ENCODE results near the gene OR2T33. TPM values are rescaled to one million over a fixed set of nuclear protein-coding genes. Genes with fewer than 3 reads are reported as not detected.
"Not testable (repeated sequence)": the region's sequence is repeated elsewhere in the genome, so short reads cannot be mapped to it uniquely, and the experiment has no call there.

Gene OR2T33
- polyA plus RNA-seq, 1 experiment: not detected

DNA sequence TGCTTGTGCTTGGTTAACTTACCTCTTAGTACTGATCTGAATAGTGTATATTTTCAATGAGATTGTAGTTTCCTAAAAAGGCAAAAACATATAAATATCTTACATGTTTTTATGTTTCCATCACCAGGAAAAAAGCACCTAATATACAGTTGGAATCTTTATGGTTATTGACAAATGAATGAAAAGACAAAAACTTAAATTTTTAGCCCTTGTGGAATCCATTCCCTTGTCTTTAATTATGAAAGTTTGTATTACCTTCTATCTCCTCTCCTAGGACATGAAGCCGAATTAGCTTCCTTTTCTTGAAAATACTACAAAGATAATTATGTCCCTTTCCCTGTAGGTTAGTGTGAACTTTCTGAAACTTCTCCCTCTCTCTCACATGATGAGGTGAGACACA, 25.5 kb upstream of the OR2T33 start, which contains the start of gene OR2T12:
TSS of gene OR2T12 (minus strand) at position 101 of the 400 bp plus-strand sequence. CDS start 7,846 bp downstream, outside the sequence.
- Histone ChIP-seq H3K27me3 (ENCODE audit: control insufficient read depth, insufficient read depth, low read length) (no peaks in the 10 kb centered on the region), H3K9me3 (ENCODE audit: control insufficient read depth, insufficient read depth, low read length) (peaks cover 9% of the 10 kb centered on the region), H3K4me3 (ENCODE audit: low read depth, low read length) (no peak within 1 kb of the TSS), H3K27ac (ENCODE audit: low read depth, low read length) (no peak within 1 kb of the TSS)
- DNase-seq (ENCODE audit: low read depth, low spot score): no peak
- TF ChIP-seq, protein P1, sequence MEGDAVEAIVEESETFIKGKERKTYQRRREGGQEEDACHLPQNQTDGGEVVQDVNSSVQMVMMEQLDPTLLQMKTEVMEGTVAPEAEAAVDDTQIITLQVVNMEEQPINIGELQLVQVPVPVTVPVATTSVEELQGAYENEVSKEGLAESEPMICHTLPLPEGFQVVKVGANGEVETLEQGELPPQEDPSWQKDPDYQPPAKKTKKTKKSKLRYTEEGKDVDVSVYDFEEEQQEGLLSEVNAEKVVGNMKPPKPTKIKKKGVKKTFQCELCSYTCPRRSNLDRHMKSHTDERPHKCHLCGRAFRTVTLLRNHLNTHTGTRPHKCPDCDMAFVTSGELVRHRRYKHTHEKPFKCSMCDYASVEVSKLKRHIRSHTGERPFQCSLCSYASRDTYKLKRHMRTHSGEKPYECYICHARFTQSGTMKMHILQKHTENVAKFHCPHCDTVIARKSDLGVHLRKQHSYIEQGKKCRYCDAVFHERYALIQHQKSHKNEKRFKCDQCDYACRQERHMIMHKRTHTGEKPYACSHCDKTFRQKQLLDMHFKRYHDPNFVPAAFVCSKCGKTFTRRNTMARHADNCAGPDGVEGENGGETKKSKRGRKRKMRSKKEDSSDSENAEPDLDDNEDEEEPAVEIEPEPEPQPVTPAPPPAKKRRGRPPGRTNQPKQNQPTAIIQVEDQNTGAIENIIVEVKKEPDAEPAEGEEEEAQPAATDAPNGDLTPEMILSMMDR (IDR thresholded peaks at IDR 0.05; ENCODE audit: low read depth, low read length): no peak
- POLR2A ChIA-PET: no interaction called here
- CTCF ChIA-PET: no interaction called here

DNA sequence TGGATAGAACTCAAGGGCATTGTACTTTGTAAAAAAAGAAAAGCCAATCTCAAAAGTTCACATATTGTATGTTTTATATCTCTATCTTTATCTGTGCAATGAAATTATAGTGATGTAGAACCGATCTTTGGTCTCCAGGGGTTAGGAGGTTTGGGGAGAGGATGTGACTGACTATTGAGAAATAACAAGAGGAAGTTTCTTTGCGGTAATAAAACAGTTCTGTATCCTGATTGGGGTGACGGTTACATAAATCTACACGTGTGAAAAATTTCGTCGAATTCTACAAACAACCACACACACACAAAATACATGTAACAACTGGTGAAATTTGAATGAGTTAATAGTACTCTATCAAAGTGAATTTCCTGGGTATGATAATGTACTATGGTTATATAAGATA, 10.6 kb upstream of the OR2T33 start:
- POLR2A ChIA-PET: no interaction called here
- no peak for DNase-seq (ENCODE audit: low read depth, low spot score)
- Histone ChIP-seq H3K9me3 (ENCODE audit: control insufficient read depth, insufficient read depth, low read length) (0 out of 2 replicates have a peak, but pooled peaks cover 2% of the 10 kb centered on the region), H3K27me3 (ENCODE audit: control insufficient read depth, insufficient read depth, low read length) (no peaks in the 10 kb centered on the region), H3K4me3 (ENCODE audit: low read depth, low read length) (no peak overlapping the region), H3K27ac (ENCODE audit: low read depth, low read length) (no peak overlapping the region)
- CTCF ChIA-PET: no interaction called here
- TF ChIP-seq, protein P1 (IDR thresholded peaks at IDR 0.05; ENCODE audit: low read depth, low read length): no peak

DNA sequence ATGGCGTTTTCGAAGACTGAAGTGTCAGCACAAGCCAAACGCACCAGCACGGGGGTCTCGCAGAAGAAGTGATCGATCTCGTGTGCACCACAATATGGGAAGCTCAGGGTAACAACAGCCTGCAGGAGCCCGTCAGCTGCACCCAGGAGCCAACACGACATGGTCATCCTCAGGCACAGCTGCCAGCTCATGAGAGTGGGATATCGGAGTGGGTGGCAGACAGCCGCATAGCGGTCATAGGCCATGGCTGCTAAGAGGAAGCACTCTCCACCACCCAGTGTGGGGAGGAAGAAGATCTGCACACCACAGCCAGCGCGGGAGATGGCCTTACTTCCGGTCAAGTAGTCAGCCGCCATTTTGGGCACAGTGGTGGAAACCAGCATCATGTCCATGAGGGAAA, 4.6 kb downstream of the OR2T33 start:
- DNase-seq (ENCODE audit: low read depth, low spot score); POLR2A ChIA-PET; H3K4me3 ChIP-seq (ENCODE audit: low read depth, low read length); H3K27ac ChIP-seq (ENCODE audit: low read depth, low read length); CTCF ChIA-PET; H3K27me3 ChIP-seq (ENCODE audit: control insufficient read depth, insufficient read depth, low read length); H3K9me3 ChIP-seq (ENCODE audit: control insufficient read depth, insufficient read depth, low read length): not testable (repeated sequence)

DNA sequence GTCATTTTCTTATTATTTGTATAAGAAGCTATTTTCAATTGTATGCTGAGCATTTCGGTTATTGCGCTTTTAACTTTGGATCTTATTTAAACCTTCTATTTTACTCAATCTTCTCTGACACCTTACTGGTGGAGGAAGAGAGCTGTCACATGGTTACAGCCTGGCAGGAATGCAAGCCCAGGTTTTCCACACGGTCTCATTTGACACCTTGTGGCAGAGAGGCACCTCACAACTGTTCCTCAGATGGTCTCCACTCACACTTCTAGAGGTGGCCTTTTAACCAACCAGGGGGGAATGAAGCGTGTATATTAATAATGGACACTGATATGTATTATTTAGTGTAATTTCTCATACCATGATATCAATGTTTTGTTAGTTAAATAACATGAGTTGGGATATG, 9.6 kb downstream of the OR2T33 start:
- H3K27ac ChIP-seq (ENCODE audit: low read depth, low read length): no peak overlapping the region
- TF ChIP-seq, protein P1 (IDR thresholded peaks at IDR 0.05; ENCODE audit: low read depth, low read length): no peak
- no peaks in the 10 kb centered on the region for H3K27me3 ChIP-seq (ENCODE audit: control insufficient read depth, insufficient read depth, low read length)
- CTCF ChIA-PET: no interaction called here
- POLR2A ChIA-PET: no interaction called here
- no peak overlapping the region for H3K4me3 ChIP-seq (ENCODE audit: low read depth, low read length)
- H3K9me3 ChIP-seq (ENCODE audit: control insufficient read depth, insufficient read depth, low read length): no peaks in the 10 kb centered on the region; the same call in 1 of the 2 replicates
- no peak for DNase-seq (ENCODE audit: low read depth, low spot score)

DNA sequence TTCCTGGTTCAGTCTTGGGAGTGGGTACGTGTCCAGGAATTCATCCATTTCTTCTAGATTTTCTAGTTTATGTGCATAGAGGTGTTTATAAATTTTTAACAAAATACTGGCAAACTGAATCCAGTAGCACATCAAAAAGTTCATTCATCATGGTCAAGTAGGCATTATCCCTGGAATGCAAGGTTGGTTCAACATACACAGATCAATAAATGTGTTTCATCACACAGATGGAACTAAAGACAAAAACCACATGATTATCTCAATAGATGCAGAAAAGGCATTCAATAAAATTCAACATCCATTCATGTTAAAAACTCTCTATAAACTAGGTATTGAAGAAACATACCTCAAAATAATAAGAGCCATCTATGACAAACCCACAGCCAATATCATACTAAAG, 18.5 kb downstream of the OR2T33 start:
- H3K27ac ChIP-seq (ENCODE audit: low read depth, low read length); H3K9me3 ChIP-seq (ENCODE audit: control insufficient read depth, insufficient read depth, low read length); H3K4me3 ChIP-seq (ENCODE audit: low read depth, low read length); CTCF ChIA-PET; DNase-seq (ENCODE audit: low read depth, low spot score); H3K27me3 ChIP-seq (ENCODE audit: control insufficient read depth, insufficient read depth, low read length); POLR2A ChIA-PET: not testable (repeated sequence)

DNA sequence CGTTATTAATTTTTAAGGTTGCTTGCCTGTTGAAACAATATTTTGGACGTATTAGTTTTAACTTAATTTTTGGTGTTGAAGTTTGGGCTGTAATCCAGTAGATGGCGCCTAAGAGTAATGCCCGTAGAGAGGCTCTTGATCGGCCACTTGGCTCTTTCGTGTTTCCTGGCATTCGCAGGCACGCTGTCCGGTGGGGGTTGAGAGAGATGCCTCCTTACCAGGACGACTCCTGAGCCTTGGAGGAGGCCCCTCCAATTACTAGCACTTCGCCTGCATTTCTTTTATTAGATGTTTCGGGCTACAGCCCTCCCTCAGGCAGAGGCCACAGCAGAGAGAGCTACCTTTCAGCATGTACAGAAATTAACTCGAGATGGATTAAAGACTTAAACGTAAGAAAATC, 34.6 kb downstream of the OR2T33 start:
- TF ChIP-seq, protein P1 (IDR thresholded peaks at IDR 0.05; ENCODE audit: low read depth, low read length): peak; percentile 48
- peaks cover 11% of the 10 kb centered on the region for H3K9me3 ChIP-seq (ENCODE audit: control insufficient read depth, insufficient read depth, low read length)
- no peaks in the 10 kb centered on the region for H3K27me3 ChIP-seq (ENCODE audit: control insufficient read depth, insufficient read depth, low read length)
- no peak for DNase-seq (ENCODE audit: low read depth, low spot score)
- H3K27ac ChIP-seq (ENCODE audit: low read depth, low read length): no peak overlapping the region
- H3K4me3 ChIP-seq (ENCODE audit: low read depth, low read length): no peak overlapping the region
- ChIA-PET POLR2A (no interaction called here), CTCF (interaction anchor here (0.7 to 1.5 kb wide), 3 partner anchors 9 to 28 kb away, joined by 3 to 4 read pairs (median 3); no protein-coding TSS in a partner anchor)

All from AG04450 (cell line).